B cell (primary cell): ENCODE measurements around the gene DOK5.

ENCODE experiments used
- EZH2 ChIP-seq: IDR thresholded peaks from 2 replicates; pipeline ENCODE4 v1.6.1; 2012; ENCODE audit warnings: borderline replicate concordance, low read depth, mild to moderate bottlenecking, moderate library complexity, low read length; ENCODE audit not compliant: insufficient read depth, poor library complexity, severe bottlenecking
- TF ChIP-seq, protein P1 (sequence below): fragments of 200-600 bp; IDR thresholded peaks from one replicate; pipeline ENCODE4 v1.8.0; 2022; ENCODE audit warnings: antibody characterized with exemption, mild to moderate bottlenecking

GRCh38 chr20:54661880-54662465 is 186.6 kb downstream of the DOK5 start:
- TF ChIP-seq EZH2: no peak
- TF ChIP-seq, protein P1, sequence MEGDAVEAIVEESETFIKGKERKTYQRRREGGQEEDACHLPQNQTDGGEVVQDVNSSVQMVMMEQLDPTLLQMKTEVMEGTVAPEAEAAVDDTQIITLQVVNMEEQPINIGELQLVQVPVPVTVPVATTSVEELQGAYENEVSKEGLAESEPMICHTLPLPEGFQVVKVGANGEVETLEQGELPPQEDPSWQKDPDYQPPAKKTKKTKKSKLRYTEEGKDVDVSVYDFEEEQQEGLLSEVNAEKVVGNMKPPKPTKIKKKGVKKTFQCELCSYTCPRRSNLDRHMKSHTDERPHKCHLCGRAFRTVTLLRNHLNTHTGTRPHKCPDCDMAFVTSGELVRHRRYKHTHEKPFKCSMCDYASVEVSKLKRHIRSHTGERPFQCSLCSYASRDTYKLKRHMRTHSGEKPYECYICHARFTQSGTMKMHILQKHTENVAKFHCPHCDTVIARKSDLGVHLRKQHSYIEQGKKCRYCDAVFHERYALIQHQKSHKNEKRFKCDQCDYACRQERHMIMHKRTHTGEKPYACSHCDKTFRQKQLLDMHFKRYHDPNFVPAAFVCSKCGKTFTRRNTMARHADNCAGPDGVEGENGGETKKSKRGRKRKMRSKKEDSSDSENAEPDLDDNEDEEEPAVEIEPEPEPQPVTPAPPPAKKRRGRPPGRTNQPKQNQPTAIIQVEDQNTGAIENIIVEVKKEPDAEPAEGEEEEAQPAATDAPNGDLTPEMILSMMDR: no peak
